Fibroblast of lung (primary cell): Measurements from ENCODE around the gene SLC9A3.

Experiments used
- CTCF ChIP-seq, 2 donors: IDR thresholded peaks in 1 of 2; conservative IDR thresholded peaks in 1 of 2; 1 replicate in 1 of 2; 2 replicates in 1 of 2; pipeline ENCODE4 v1.5.1; 2011 to 2012; ENCODE audit warnings: low read length in 2 of 2, control low read depth in 1 of 2, inconsistent platforms in 1 of 2, low read depth in 1 of 2, mild to moderate bottlenecking in 1 of 2
- EZH2 ChIP-seq: IDR thresholded peaks from 2 replicates; pipeline ENCODE4 v1.5.1; 2012; ENCODE audit warnings: low read length, control low read depth, mild to moderate bottlenecking; ENCODE audit errors: missing control alignments

- TF ChIP-seq CTCF (conservative IDR thresholded peaks at IDR 0.05 in 1 of 2, IDR thresholded peaks at IDR 0.05 in 1 of 2; ENCODE audit: low read depth in 1 of 2, low read length in 2 of 2), result no peak
- TF ChIP-seq EZH2, result no peak
These were observed 89.0 kb downstream of the SLC9A3 start for GRCh38 chr5:435156-435790.
